GM12878 (cell line): ENCODE measurements around the gene CENPS. TPM values are rescaled to one million over a fixed set of nuclear protein-coding genes. Genes with fewer than 3 reads are reported as not detected.
"Not testable (repeated sequence)": the region's sequence is repeated elsewhere in the genome, so short reads cannot be mapped to it uniquely, and the experiment has no call there.

Experiments used
- ATAC-seq: fragments of 200-7000 bp; cut with Tn5 transposase; 3 replicates; pipeline ENCODE4 v1.9.1; 2020; ENCODE audit warnings: mild to moderate bottlenecking, moderate library complexity
- BruUV-seq: library from RNA; stranded (reverse); fragments of 400-500 nt; replicated peaks from 2 replicates; lab custom pipeline; 2021; lab: Mats Ljungman, UMichigan
- CTCF ChIA-PET: fragments of 300-600 bp; sonication (Branson Sonifier 250); formaldehyde crosslinking; extraction: SDS; loops from one replicate; lab custom pipeline; 2021; ENCODE audit warnings: inconsistent platforms; lab: Yijun Ruan, JAX
- POLR2A ChIA-PET: fragments of 350-600 bp; formaldehyde crosslinking; extraction: SDS; loops from one replicate; lab custom pipeline; 2021; ENCODE audit warnings: inconsistent platforms; lab: Charles Lee
- RAD21 ChIA-PET: fragments of 300-600 bp; sonication (Branson Sonifier 250); formaldehyde crosslinking; loops from one replicate; lab custom pipeline; 2023; ENCODE audit warnings: antibody characterized with exemption; ENCODE audit not compliant: unreplicated experiment; lab: Charles Lee
- SMC1A ChIA-PET: fragments of 300-600 bp; sonication (Branson Sonifier 250); formaldehyde crosslinking; loops from one replicate; lab custom pipeline; 2023; ENCODE audit not compliant: unreplicated experiment, uncharacterized antibody; lab: Charles Lee
- DNase-seq: peaks from one replicate; pipeline ENCODE4 v3.0.0-alpha.2; 2011; ENCODE audit warnings: low read depth, low spot score
- FAIRE-seq: peaks from 3 replicates; lab custom pipeline; 2011; peaks lifted over from hg19 to GRCh38; lab: Jason Lieb, UNC
- H2AFZ ChIP-seq: 2 replicates; pipeline ENCODE4 v1.6.0; 2011; ENCODE audit warnings: low read depth, low read length, control low read depth; ENCODE audit not compliant: control insufficient read depth
- H3K27ac ChIP-seq: 2 replicates; pipeline ENCODE4 v1.5.1; 2011; ENCODE audit warnings: control low read depth; ENCODE audit not compliant: control insufficient read depth, insufficient read depth
- H3K27me3 ChIP-seq, 2 experiments: replicated peaks in 1 of 2; 2 replicates each; pipeline versions ENCODE4 v1.6.0 to v1.6.1; 2011; ENCODE audit warnings: low read length in 1 of 2; ENCODE audit not compliant: control insufficient read depth in 2 of 2, insufficient read depth in 2 of 2
- H3K36me3 ChIP-seq, 2 experiments: 2 replicates each; pipeline ENCODE4 v1.5.1; 2011; ENCODE audit warnings: low read length in 1 of 2; ENCODE audit not compliant: control insufficient read depth in 2 of 2, insufficient read depth in 2 of 2
- H3K4me1 ChIP-seq: 2 replicates; pipeline ENCODE4 v1.6.1; 2011; ENCODE audit warnings: mild to moderate bottlenecking, low read length, moderate library complexity, mixed read lengths; ENCODE audit not compliant: control insufficient read depth, insufficient read depth
- H3K4me2 ChIP-seq: 2 replicates; pipeline ENCODE4 v1.6.0; 2011; ENCODE audit warnings: control low read depth; ENCODE audit not compliant: control insufficient read depth, insufficient read depth
- H3K4me3 ChIP-seq: fragments of 200-600 bp; sonication (generic); 2 replicates; pipeline ENCODE4 v1.5.1; 2016
- H3K79me2 ChIP-seq: 2 replicates; pipeline ENCODE4 v1.6.0; 2011; ENCODE audit warnings: low read length; ENCODE audit not compliant: control insufficient read depth, insufficient read depth
- H3K9ac ChIP-seq: 2 replicates; pipeline ENCODE4 v1.8.0; 2011; ENCODE audit warnings: low read length, control low read depth, mixed read lengths; ENCODE audit not compliant: control insufficient read depth, insufficient read depth
- H3K9me3 ChIP-seq: replicated peaks from 3 replicates; pipeline ENCODE4 v1.5.1; 2011; ENCODE audit warnings: mild to moderate bottlenecking, low read length; ENCODE audit not compliant: control insufficient read depth, insufficient read depth
- H4K20me1 ChIP-seq: 2 replicates; pipeline ENCODE4 v1.6.0; 2011; ENCODE audit not compliant: control insufficient read depth, insufficient read depth
- BCLAF1 ChIP-seq: fragments of 450-650 bp; IDR thresholded peaks from 2 replicates; pipeline ENCODE4 v1.6.1; 2017; ENCODE audit warnings: antibody characterized with exemption, mild to moderate bottlenecking, moderate library complexity
- BHLHE40 ChIP-seq, 2 experiments: fragments of 450-650 bp in 1 of 2; IDR thresholded peaks; 2 replicates each; pipeline ENCODE4 v1.6.1; 2011 to 2017; ENCODE audit warnings: low read depth in 2 of 2, borderline replicate concordance in 1 of 2, improper control_type of control experiment in 1 of 2, low read length in 1 of 2, mild to moderate bottlenecking in 1 of 2
- CHD4 ChIP-seq: fragments of 200-600 bp; sonication (generic); IDR thresholded peaks from 2 replicates; pipeline ENCODE4 v1.6.1; 2016; ENCODE audit warnings: mild to moderate bottlenecking
- HDAC6 ChIP-seq: fragments of 200-600 bp; sonication (generic); IDR thresholded peaks from one replicate; pipeline ENCODE4 v1.8.0; 2017; ENCODE audit warnings: antibody characterized with exemption; ENCODE audit not compliant: unreplicated experiment
- MLLT1 ChIP-seq: fragments of 450-650 bp; IDR thresholded peaks from 2 replicates; pipeline ENCODE4 v1.6.1; 2016; ENCODE audit warnings: mild to moderate bottlenecking
- SKIL ChIP-seq: fragments of 450-650 bp; IDR thresholded peaks from 2 replicates; pipeline ENCODE4 v1.6.1; 2017; ENCODE audit warnings: mild to moderate bottlenecking, low read depth, inconsistent platforms; ENCODE audit not compliant: poor library complexity, severe bottlenecking
- WGBS: methylation state at CpG from one replicate; pipeline ENCODE4 v1.1.6; 2016; ENCODE audit warnings: low lambda C conversion rate; ENCODE audit not compliant: insufficient replicate concordance, insufficient coverage; ENCODE audit errors: missing lambda C conversion rate; 5-methylcytosine and 5-hydroxymethylcytosine counted together
- in situ Hi-C: fragments of 300-500 bp; cut with MboI; formaldehyde crosslinking; loops from 9 replicates; pipeline ENCODE4 v1.14.3; 2018; ENCODE audit warnings: mixed read lengths
- intact Hi-C: fragments of 100-400 bp; cut with micrococcal nuclease; formaldehyde crosslinking; loops from one replicate; pipeline ENCODE4 v1.14.2; 2022; ENCODE audit not compliant: unreplicated experiment
- polyA plus RNA-seq, 11 experiments: library from polyadenylated mRNA; depleted of rRNA in 4 of 11; unstranded in 6 of 11; stranded (reverse) in 5 of 11; fragments of >200 nt; fragmentation: Nextera tagmentation in 4 of 11; fragmentation: Illumina TruSeq in 1 of 11; extraction: Ambion mirVana in 4 of 11; extraction: Trizol in 1 of 11; gene quantifications; 1 replicate in 1 of 11; 2 replicates in 10 of 11; pipeline versions ENCODE4 v1.2.1 to v1.2.3, GENCODE V29; 2011 to 2016; ENCODE audit warnings: inconsistent platforms in 2 of 11, missing spikeins in 2 of 11, low read depth in 1 of 11
- total RNA-seq, 4 experiments: library from RNA; depleted of rRNA in 3 of 4; stranded (reverse); fragments of >200 nt in 3 of 4; fragmentation: Illumina TruSeq in 1 of 4; extraction: Trizol in 1 of 4; gene quantifications; 2 replicates each; pipeline versions ENCODE4 v1.2.1 to v1.2.3, GENCODE V29; 2013 to 2021

Gene CENPS
- total and polyA plus RNA-seq, 10 of the 15 experiments (the other 5 are each of a cell fraction or from before 2014, with no cell fraction given) = 9.4 to 51.7 (median 16.7) TPM

GRCh38 chr1:10473145-10473765 lies 43.0 kb downstream of the CENPS start:
- DNase-seq = no peak
- no peaks in the 10 kb centered on the region for H3K9me3 ChIP-seq
- under 1% methylated on average over 23 of the region's 23 CpGs for WGBS
- H3K27ac ChIP-seq = peak overlapping the region; percentile 64
- ChIA-PET RAD21 (interaction anchor here (3.1 kb wide), 1 partner anchor 21 kb away, joined by 14 read pairs; no protein-coding TSS in a partner anchor), POLR2A (interaction anchor here (2.6 kb wide), 1 partner anchor 40 kb away, joined by 10 read pairs; no protein-coding TSS in a partner anchor), CTCF (interaction anchor here (0.6 to 1.1 kb wide), 2 partner anchors 18 to 661 kb away, joined by 3 read pairs; no protein-coding TSS in a partner anchor), SMC1A (interaction anchor here (0.7 to 1.3 kb wide), 2 partner anchors 21 to 39 kb away, joined by 3 to 4 read pairs; no protein-coding TSS in a partner anchor)
- peak overlapping the region; percentile 39 for H3K4me3 ChIP-seq
- H3K4me1 ChIP-seq = peaks cover 18% of the 10 kb centered on the region
- H2AFZ ChIP-seq = peak overlapping the region; percentile 83
- BruUV-seq = no TSS peak
- no peak for ATAC-seq
- H3K27me3 ChIP-seq = no peaks in the 10 kb centered on the region
- H3K4me2 ChIP-seq = peak overlapping the region; percentile 72
- intact Hi-C loops = loop anchor here (10.0 kb wide), 1 partner anchor 1432 kb away; no protein-coding TSS in a partner anchor
- FAIRE-seq = no peak
- no peaks in the 10 kb centered on the region for H4K20me1 ChIP-seq
- in situ Hi-C loops = no loop called here
- peaks cover 38% of the 10 kb centered on the region for H3K79me2 ChIP-seq
- H3K36me3 ChIP-seq = peaks cover 0 to 5% of the 10 kb centered on the region in 2 experiments; a peak in 1 of 4 replicates
- no peak for TF ChIP-seq HDAC6
- TF ChIP-seq SKIL = no peak
- no peak for TF ChIP-seq BHLHE40 (IDR thresholded peaks at IDR 0.05; ENCODE audit: borderline replicate concordance in 1 of 2, low read depth in 2 of 2, low read length in 1 of 2)
- no peak for TF ChIP-seq BCLAF1
- TF ChIP-seq MLLT1 = peak; percentile 72
- TF ChIP-seq CHD4 = no peak
- H3K9ac ChIP-seq = peak overlapping the region; percentile 56

GRCh38 chr1:10474309-10474612 lies 44.0 kb downstream of the CENPS start:
- in situ Hi-C loops = not testable (repeated sequence)

More at GRCh38 chr1:10474309-10474612, 44.0 kb downstream of the CENPS start:
- H3K9ac ChIP-seq = 0 out of 2 replicates have a peak overlapping the region, but pooled peaks have one; percentile 19
- intact Hi-C loops = loop anchor here (1.0 to 10.0 kb wide), 2 partner anchors 44 to 1431 kb away; partner anchors contain the start of gene CENPS
- peak overlapping the region; percentile 61 for H3K4me2 ChIP-seq
- ChIA-PET CTCF (interaction anchor here (0.6 kb wide), 1 partner anchor 662 kb away, joined by 3 read pairs; no protein-coding TSS in a partner anchor), SMC1A (interaction anchor here (1.1 to 1.5 kb wide), 3 partner anchors 20 to 44 kb away, joined by 3 to 4 read pairs (median 3); partner anchors contain the start of gene CENPS), RAD21 (interaction anchor here (1.5 kb wide), 1 partner anchor 44 kb away, joined by 10 read pairs; the partner anchor contains the start of gene CENPS), POLR2A (interaction anchor here (0.5 kb wide), 1 partner anchor 236 kb away, joined by 4 read pairs; no protein-coding TSS in a partner anchor)
- H3K27me3 ChIP-seq, H3K36me3 ChIP-seq, FAIRE-seq, H4K20me1 ChIP-seq, BruUV-seq, ATAC-seq, H3K9me3 ChIP-seq, DNase-seq: not testable (repeated sequence)
- H3K79me2 ChIP-seq = peaks cover 40% of the 10 kb centered on the region
- H3K4me1 ChIP-seq = peaks cover 18% of the 10 kb centered on the region
- H2AFZ ChIP-seq = peak overlapping the region; percentile 77
- peak overlapping the region; percentile 74 for H3K27ac ChIP-seq
- H3K4me3 ChIP-seq = peak overlapping the region; percentile 96
- 86% methylated on average over 10 of the region's 10 CpGs for WGBS
